Activated CD4-positive, alpha-beta memory T cell treated with anti-CD3 and anti-CD28 coated beads for 36 hours (primary cell): ENCODE results near the gene CKLF. TPM values are rescaled to one million over a fixed set of nuclear protein-coding genes. Genes with fewer than 3 reads are reported as not detected.

Experiments
- CTCF ChIA-PET: fragments of 350-600 bp; sonication (Branson Sonifier 250); formaldehyde crosslinking; loops from one replicate; lab custom pipeline; 2021; ENCODE audit warnings: antibody characterized with exemption, inconsistent platforms; lab: Charles Lee
- POLR2A ChIA-PET: fragments of 350-600 bp; sonication (Branson Sonifier 250); formaldehyde crosslinking; loops from one replicate; lab custom pipeline; 2021; ENCODE audit warnings: antibody characterized with exemption; lab: Charles Lee
- DNase-seq: peaks from one replicate; pipeline ENCODE4 v3.0.0-alpha.2; 2020
- H3K27ac Mint-ChIP-seq: one replicate; pipeline ENCODE4 v1.8.0; 2021; ENCODE audit warnings: mixed read lengths
- H3K27me3 Mint-ChIP-seq: one replicate; pipeline ENCODE4 v1.8.0; 2021; ENCODE audit warnings: mixed read lengths
- H3K36me3 Mint-ChIP-seq: one replicate; pipeline ENCODE4 v1.8.0; 2021; ENCODE audit warnings: mixed read lengths
- H3K4me1 Mint-ChIP-seq: one replicate; pipeline ENCODE4 v1.8.0; 2021; ENCODE audit warnings: low read depth, mixed read lengths
- H3K4me3 Mint-ChIP-seq: one replicate; pipeline ENCODE4 v1.8.0; 2021; ENCODE audit warnings: mild to moderate bottlenecking, mixed read lengths
- H3K9me3 Mint-ChIP-seq: one replicate; pipeline ENCODE4 v1.8.0; 2021; ENCODE audit warnings: mixed read lengths
- intact Hi-C: fragments of 100-400 bp; cut with micrococcal nuclease; formaldehyde crosslinking; loops from one replicate; pipeline ENCODE4 v1.15.1; 2023
- total RNA-seq, 2 experiments: library from RNA; stranded (reverse); gene quantifications; one replicate each; pipeline ENCODE4 v1.2.3, GENCODE V29; 2021

CKLF gene
- total RNA-seq, 2 experiments from 2014 or later: 167 to 173 TPM

DNA sequence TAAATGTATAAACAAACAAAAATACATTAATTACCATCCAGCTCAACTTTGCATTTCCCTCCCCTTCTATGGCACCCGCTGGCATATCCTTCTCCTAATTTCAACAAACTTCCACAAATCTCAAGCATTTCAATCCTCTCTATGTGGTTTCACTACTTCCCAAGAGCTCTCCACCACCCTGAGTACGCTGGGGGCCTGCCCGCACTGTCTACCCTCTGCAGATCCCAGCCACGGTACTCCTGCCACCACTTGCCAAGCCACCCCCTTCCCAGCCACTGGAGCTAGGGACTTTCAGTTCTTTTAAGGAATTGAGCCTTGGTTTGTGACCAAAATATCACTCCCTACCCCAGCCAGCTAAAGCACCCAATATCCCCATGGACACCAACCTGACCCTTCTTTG is 4.3 kb upstream of the CKLF start:
- Mint-ChIP-seq H3K4me1 (peaks cover 30% of the 10 kb centered on the region), H3K4me3 (no peak overlapping the region), H3K27ac (peak overlapping the region; percentile 81), H3K36me3 (peaks cover 7% of the 10 kb centered on the region), H3K9me3 (no peaks in the 10 kb centered on the region), H3K27me3 (peaks cover 2% of the 10 kb centered on the region)
- ChIA-PET CTCF (interaction anchor here (0.9 to 2.3 kb wide), 6 partner anchors 23 to 141 kb away, joined by 3 to 13 read pairs (median 4); no protein-coding TSS in a partner anchor), POLR2A (interaction anchor here (1.1 to 2.0 kb wide), 2 partner anchors 24 to 56 kb away, joined by 3 to 7 read pairs; partner anchors contain the start of gene CMTM3)
- intact Hi-C loops: no loop called here
- no peak for DNase-seq

DNA sequence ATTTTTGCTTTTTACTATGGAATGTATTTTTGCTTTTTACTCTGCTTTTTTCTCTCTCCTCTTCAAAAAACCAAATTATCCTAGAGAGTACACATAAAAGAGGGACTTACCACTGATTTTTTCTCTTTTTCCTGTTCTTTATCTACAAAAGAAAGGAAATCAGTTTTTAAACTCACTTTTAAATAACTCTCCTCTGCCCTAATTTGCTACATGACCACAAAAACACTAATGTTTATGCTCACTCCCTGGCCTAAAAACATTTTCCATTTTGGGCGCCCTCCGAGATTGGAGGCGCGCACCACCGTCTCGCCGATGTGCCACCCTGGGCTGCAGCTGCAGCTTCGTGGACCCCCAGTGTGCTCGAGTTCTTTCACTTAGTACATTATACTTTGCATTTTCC is 3.5 kb upstream of the CKLF start:
- Mint-ChIP-seq H3K27ac (peak overlapping the region; percentile 81), H3K4me1 (peaks cover 38% of the 10 kb centered on the region)

DNA sequence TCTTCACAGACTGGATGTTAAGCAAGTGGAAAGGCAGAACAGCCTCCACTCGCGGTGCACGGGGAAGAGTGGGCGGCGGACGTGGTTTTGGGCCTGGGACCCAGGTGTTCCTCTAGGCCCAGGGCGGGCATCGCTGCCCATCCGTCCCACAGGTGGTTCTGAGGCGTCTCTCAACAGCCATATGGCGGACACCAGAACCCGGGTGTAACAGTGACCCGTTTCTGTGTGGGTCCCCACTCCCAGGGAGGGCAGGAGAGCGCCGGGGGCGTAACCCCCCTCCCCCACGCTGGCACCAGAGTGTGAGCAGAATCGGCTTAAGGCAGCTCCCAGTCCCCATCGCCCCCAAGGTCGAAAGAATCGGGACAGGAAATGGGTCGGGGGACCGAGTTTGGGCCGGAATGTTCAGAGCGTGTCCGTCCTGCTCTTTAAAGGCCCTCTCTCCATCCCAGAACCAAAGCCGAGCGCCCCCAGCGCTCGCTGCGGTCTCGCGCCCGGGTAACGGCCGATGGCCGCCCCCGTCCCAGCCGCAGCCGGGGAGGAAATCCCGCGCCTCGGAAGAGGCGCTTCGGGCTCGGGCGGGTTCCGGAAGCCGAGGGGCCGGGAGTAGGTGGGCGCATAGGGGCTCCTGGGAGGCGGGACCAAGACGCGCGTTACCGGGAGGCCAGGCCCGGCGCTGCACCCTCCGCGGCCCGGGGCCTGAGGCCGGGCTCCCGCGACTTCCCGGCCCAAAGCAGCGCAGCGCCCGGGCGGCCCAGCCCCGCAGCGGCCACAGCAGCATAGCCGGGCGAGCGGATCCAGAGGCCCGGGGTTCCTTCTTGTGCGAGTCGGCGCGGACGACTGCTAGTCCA is 2.9 kb upstream of the CKLF start, which contains the start of gene TK2:
TK2 (minus strand) TSS at position 839 of the 848 bp plus-strand sequence; CDS start at position 778, 61 bp downstream.
- POLR2A ChIA-PET: interaction anchor here (0.6 to 2.0 kb wide), 5 partner anchors 14 to 1297 kb away, joined by 3 to 7 read pairs (median 4); partner anchors contain the start of gene CMTM3
- Mint-ChIP-seq H3K27me3 (peaks cover 2% of the 10 kb centered on the region), H3K4me1 (peaks cover 45% of the 10 kb centered on the region), H3K9me3 (no peaks in the 10 kb centered on the region), H3K27ac (peak within 1 kb of the TSS; percentile 96), H3K36me3 (peaks cover 20% of the 10 kb centered on the region), H3K4me3 (peak within 1 kb of the TSS; percentile 80)
- DNase-seq: peak; percentile 81
- CTCF ChIA-PET: interaction anchor here (0.8 to 3.9 kb wide), 6 partner anchors 11 to 58 kb away, joined by 3 to 34 read pairs (median 7); no protein-coding TSS in a partner anchor
- intact Hi-C loops: loop anchor here (1.0 kb wide), 1 partner anchor 32 kb away; no protein-coding TSS in a partner anchor

More for the DNA sequence above, 3.5 kb upstream of the CKLF start:
- H3K9me3 Mint-ChIP-seq: no peaks in the 10 kb centered on the region
- H3K27me3 Mint-ChIP-seq: peaks cover 2% of the 10 kb centered on the region
- POLR2A ChIA-PET: interaction anchor here (1.1 to 2.0 kb wide), 4 partner anchors 15 to 55 kb away, joined by 3 to 7 read pairs (median 4); partner anchors contain the start of gene CMTM3
- DNase-seq: no peak
- peaks cover 14% of the 10 kb centered on the region for H3K36me3 Mint-ChIP-seq
- intact Hi-C loops: loop anchor here (1.0 kb wide), 1 partner anchor 32 kb away; no protein-coding TSS in a partner anchor
- peak overlapping the region; percentile 68 for H3K4me3 Mint-ChIP-seq
- CTCF ChIA-PET: interaction anchor here (0.8 to 2.3 kb wide), 5 partner anchors 15 to 142 kb away, joined by 3 to 13 read pairs (median 4); no protein-coding TSS in a partner anchor

DNA sequence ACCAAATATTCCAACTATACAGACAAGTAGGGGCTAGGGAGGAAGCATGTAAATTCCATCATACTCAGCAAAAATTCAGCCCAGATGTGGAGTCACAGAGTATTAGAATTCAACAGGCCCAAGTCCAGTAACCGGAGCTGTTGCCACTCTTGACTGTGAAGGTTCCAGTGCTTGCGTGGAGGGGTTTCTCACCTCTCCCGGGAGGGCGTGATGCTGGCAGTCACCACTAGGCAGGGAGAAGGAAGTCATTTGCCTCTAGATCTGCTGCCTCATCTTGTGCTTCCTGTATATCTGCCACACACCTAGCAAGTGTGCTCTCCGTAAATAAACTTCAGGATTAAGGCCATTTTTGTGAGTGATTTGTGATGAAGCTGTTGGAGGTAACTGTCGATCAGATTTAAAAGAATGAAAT is 1.0 kb upstream of the CKLF start:
- Mint-ChIP-seq H3K27me3 (peaks cover 2% of the 10 kb centered on the region), H3K9me3 (no peaks in the 10 kb centered on the region), H3K36me3 (peaks cover 31% of the 10 kb centered on the region), H3K4me3 (peak overlapping the region; percentile 95), H3K4me1 (peaks cover 61% of the 10 kb centered on the region), H3K27ac (peak overlapping the region; percentile 96)
- peak; percentile 77 for DNase-seq
- POLR2A ChIA-PET: interaction anchor here (0.6 to 3.3 kb wide), 9 partner anchors 12 to 193 kb away, joined by 3 to 26 read pairs (median 5); partner anchors contain the start of gene CMTM3
- intact Hi-C loops: no loop called here
- CTCF ChIA-PET: interaction anchor here (0.8 to 4.3 kb wide), 12 partner anchors 9 to 145 kb away, joined by 3 to 44 read pairs (median 6); no protein-coding TSS in a partner anchor

DNA sequence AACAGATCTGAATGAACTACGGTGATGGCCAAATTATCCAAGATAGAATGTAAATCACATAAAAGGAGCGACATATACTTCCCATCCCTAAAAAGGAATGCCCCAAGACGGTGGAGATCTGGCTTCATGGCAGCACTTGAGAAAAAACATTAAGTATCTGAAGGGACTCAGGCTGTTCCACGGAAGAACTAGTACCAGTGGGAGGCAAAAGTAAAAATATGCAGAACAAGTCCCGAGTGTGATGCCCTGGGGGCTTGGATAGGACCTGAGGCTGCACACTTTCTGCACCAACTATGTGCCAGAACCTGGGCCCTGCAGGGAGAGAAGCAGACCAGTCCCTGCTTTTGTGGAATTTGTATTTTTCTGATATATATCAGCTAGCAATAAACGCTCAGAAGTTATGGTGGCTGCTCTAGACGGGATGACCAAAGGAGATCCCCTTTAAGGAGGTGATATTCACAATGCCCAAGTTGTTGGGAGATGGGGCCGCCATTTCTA is 539 bp upstream of the CKLF start:
- Mint-ChIP-seq H3K4me1 (peaks cover 62% of the 10 kb centered on the region), H3K36me3 (peaks cover 31% of the 10 kb centered on the region), H3K4me3 (peak overlapping the region; percentile 95), H3K9me3 (no peaks in the 10 kb centered on the region), H3K27me3 (peaks cover 2% of the 10 kb centered on the region), H3K27ac (peak overlapping the region; percentile 96)
- peak; percentile 26 for DNase-seq
- CTCF ChIA-PET: interaction anchor here (1.0 to 4.3 kb wide), 14 partner anchors 12 to 145 kb away, joined by 3 to 44 read pairs (median 6); no protein-coding TSS in a partner anchor
- POLR2A ChIA-PET: interaction anchor here (0.9 to 3.3 kb wide), 12 partner anchors 10 to 52 kb away, joined by 3 to 26 read pairs (median 4); partner anchors contain the start of gene CMTM3
- intact Hi-C loops: loop anchor here (1.0 kb wide), 2 partner anchors 30 to 52 kb away; partner anchors contain the start of gene CMTM3

DNA sequence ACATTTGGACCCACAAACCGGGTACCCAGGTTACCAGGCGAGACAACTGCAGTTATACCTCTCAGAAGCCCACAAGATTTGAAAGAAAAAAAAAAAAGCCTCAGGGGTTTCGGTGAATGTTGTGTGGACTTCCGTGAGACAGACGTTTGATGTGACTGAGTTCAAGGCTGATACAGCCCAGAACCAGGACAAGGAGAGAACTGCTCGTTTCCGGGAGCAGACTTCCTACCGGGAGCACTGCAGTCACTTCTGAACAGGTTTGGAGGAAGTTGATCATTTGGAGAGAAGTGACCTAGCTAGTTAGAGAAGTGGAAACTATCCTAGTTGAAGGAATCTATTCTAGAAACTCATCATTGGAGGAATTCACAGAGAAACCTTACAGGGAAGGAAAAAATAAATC is 847 bp downstream of the CKLF start:
- Mint-ChIP-seq H3K4me3 (peak overlapping the region; percentile 95), H3K27me3 (peaks cover 2% of the 10 kb centered on the region), H3K36me3 (peaks cover 37% of the 10 kb centered on the region), H3K4me1 (peaks cover 67% of the 10 kb centered on the region), H3K9me3 (no peaks in the 10 kb centered on the region), H3K27ac (peak overlapping the region; percentile 96)
- ChIA-PET CTCF (interaction anchor here (0.9 to 4.3 kb wide), 6 partner anchors 10 to 277 kb away, joined by 4 to 44 read pairs (median 10); partner anchors contain the start of gene NAE1), POLR2A (interaction anchor here (0.8 to 3.3 kb wide), 8 partner anchors 9 to 51 kb away, joined by 3 to 26 read pairs (median 7); partner anchors contain the start of gene CMTM3)
- peak; percentile 29 for DNase-seq
- intact Hi-C loops: loop anchor here (1.0 kb wide), 2 partner anchors 11 to 75 kb away; no protein-coding TSS in a partner anchor

DNA sequence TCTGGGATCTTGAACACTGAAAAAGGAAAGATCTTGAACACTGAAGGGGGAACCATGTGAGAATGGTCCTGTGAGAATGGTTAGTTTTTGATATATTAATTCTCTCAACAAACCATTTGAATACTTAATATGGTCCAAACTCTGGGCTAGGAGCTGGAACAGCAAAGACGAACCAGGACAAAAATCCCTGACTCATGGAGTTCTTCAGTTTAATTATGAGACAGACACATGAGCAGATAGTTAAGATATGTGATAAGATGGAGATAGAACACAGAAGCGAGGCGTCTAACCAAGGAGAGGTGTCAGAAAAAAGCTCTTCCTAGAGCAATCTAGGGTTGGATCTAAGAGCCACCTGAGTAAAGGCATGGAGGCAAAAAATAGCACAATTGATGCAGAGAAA is 1.6 kb downstream of the CKLF start:
- peak overlapping the region; percentile 95 for H3K4me3 Mint-ChIP-seq
- DNase-seq: no peak
- CTCF ChIA-PET: interaction anchor here (1.0 to 4.3 kb wide), 5 partner anchors 9 to 147 kb away, joined by 3 to 44 read pairs (median 6); no protein-coding TSS in a partner anchor
- H3K27me3 Mint-ChIP-seq: peaks cover 2% of the 10 kb centered on the region
- H3K4me1 Mint-ChIP-seq: peaks cover 67% of the 10 kb centered on the region
- intact Hi-C loops: no loop called here
- H3K36me3 Mint-ChIP-seq: peaks cover 42% of the 10 kb centered on the region
- H3K9me3 Mint-ChIP-seq: no peaks in the 10 kb centered on the region
- H3K27ac Mint-ChIP-seq: peak overlapping the region; percentile 96
- POLR2A ChIA-PET: interaction anchor here (1.0 to 3.3 kb wide), 3 partner anchors 8 to 10 kb away, joined by 3 to 20 read pairs (median 7); no protein-coding TSS in a partner anchor

DNA sequence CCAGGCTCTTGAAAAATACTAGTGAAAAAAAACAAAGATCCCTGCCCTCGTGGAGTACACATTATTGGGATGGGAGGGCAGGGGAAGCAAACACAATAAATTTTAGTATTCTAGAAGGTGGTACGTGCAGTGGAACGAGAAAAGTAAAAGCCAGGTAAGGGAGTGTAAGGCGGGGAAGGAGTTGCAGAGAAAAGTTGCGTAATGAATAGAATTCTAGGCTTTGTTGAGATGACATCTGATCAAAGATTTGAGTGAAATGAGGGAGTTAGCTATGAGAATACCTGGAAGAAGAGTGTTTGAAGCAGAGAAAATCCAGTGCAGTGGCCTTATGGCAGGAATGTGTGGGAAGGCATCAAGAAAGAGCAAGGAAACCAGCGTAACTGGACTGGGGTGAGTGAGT is 2.1 kb downstream of the CKLF start:
- Mint-ChIP-seq H3K4me3 (peak overlapping the region; percentile 95), H3K9me3 (no peaks in the 10 kb centered on the region), H3K36me3 (peaks cover 42% of the 10 kb centered on the region), H3K4me1 (peaks cover 68% of the 10 kb centered on the region), H3K27ac (peak overlapping the region; percentile 96), H3K27me3 (peaks cover 2% of the 10 kb centered on the region)
- DNase-seq: no peak
- intact Hi-C loops: no loop called here
- ChIA-PET POLR2A (interaction anchor here (1.0 to 2.5 kb wide), 2 partner anchors 7 to 9 kb away, joined by 3 to 7 read pairs; no protein-coding TSS in a partner anchor), CTCF (interaction anchor here (1.0 to 4.3 kb wide), 4 partner anchors 9 to 147 kb away, joined by 3 to 44 read pairs (median 10); no protein-coding TSS in a partner anchor)

DNA sequence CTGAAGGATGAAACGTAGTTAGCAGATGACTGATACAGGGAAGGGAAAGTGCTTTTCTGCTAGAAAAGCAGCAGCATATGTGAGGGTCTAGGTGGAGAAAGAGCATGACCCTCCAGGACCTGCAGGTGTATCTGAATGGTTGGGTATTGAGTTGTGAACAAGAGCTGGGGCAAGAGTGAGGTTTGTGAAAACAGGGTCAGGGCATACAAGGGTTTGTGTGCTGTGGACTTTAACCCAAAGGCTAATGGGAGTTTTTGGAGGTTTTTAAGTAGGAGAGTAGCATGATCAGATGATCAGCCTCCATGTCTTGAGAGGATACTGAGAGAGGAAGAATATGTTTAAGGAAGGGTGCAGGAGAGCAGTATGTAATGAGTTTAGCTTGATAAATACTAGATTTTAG is 7.7 kb downstream of the CKLF start:
- Mint-ChIP-seq H3K4me3 (no peak overlapping the region), H3K27ac (no peak overlapping the region), H3K27me3 (no peaks in the 10 kb centered on the region), H3K9me3 (no peaks in the 10 kb centered on the region), H3K4me1 (peaks cover 79% of the 10 kb centered on the region), H3K36me3 (peaks cover 46% of the 10 kb centered on the region)
- intact Hi-C loops: loop anchor here (5.0 kb wide), 2 partner anchors 192 to 312 kb away; partner anchors contain the start of gene DYNC1LI2
- CTCF ChIA-PET: interaction anchor here (0.8 to 1.3 kb wide), 2 partner anchors 10 to 308 kb away, joined by 3 to 5 read pairs; partner anchors contain the start of gene TK2
- POLR2A ChIA-PET: no interaction called here
- no peak for DNase-seq

DNA sequence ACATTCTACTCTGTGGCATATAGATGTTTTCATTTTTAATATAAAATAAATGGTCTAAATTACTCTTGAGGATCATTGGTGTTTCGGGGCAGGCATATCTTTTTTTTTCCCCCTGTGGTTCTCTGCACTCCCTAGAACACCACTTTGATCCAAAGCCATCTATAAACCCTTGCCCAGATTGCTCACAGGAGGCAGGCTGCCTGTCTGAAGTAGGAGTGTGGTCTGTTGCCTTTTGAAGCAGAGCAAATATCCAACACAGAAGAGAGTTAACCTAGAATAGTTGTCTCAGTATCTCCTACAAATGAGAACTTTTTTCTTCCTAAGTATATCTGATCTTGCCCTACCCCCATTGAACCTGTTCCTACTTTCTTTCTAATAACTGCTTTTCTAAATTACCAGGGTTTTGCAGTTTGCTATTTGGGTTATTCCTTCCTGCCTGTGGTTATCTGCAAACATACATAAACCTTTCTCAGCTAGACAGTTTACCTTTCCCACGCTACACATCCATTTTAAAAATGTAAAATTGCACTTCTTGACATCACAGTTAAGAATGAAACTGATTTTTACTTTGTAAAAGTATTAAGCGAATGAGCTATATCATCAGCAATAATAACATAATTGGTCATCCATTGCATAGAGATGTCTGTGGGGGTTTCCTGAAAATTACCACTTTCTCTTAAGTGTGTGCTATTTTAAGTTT is 9.2 kb downstream of the CKLF start:
- H3K4me3 Mint-ChIP-seq: no peak overlapping the region

More for the DNA sequence above, 9.2 kb downstream of the CKLF start:
- H3K27ac Mint-ChIP-seq: peak overlapping the region; percentile 20
- H3K27me3 Mint-ChIP-seq: no peaks in the 10 kb centered on the region
- intact Hi-C loops: loop anchor here (5.0 kb wide), 2 partner anchors 191 to 311 kb away; partner anchors contain the start of gene DYNC1LI2
- ChIA-PET POLR2A (interaction anchor here (1.0 to 1.3 kb wide), 2 partner anchors 8 to 42 kb away, joined by 4 to 7 read pairs; partner anchors contain the start of genes CKLF and CMTM3), CTCF (interaction anchor here (1.0 to 4.4 kb wide), 13 partner anchors 9 to 307 kb away, joined by 3 to 44 read pairs (median 5); partner anchors contain the start of genes CKLF and CMTM3)
- peaks cover 50% of the 10 kb centered on the region for H3K36me3 Mint-ChIP-seq
- DNase-seq: no peak
- peaks cover 69% of the 10 kb centered on the region for H3K4me1 Mint-ChIP-seq
- no peaks in the 10 kb centered on the region for H3K9me3 Mint-ChIP-seq
